ACHN (cell line): Measurements from ENCODE around the gene GOLM1.

Experiments used
- DNase-seq: peaks from one replicate; pipeline ENCODE4 v3.0.0-alpha.2; 2015
- in situ Hi-C: cut with HindIII; loops from 2 replicates; pipeline ENCODE4 v1.10.0; 2017; ENCODE audit warnings: low sequenced_read_pairs, low pct_ligation_motif_present, low pct_unique_long_range_greater_than_20kb

GOLM1 gene

DNA sequence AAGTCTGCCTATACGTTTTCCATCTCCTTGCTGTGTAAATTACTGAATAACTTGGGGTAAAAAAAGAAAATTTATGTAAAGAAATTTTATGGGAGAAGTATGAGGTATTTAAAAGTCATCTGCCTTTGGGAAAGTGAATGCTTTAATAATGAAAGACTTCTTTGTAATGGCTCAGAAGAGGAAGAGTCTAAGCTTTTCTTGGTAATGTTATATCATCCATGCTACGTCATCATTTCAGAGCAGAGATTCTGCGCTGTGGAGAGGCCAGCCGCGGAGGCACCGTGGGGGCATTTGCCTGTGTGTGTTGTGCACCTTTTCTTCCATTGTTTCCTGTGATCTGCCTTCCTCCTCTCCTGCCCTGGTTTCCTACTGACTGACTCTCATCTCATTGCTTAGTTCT, 78.2 kb downstream of the GOLM1 start:
- no peak for DNase-seq

GRCh38 chr9:86020731-86021130, 78.6 kb downstream of the GOLM1 start:
- DNase-seq = no peak
- in situ Hi-C loops = no loop called here

More for the DNA sequence above, 78.2 kb downstream of the GOLM1 start:
- in situ Hi-C loops = no loop called here

- DNase-seq = no peak
- in situ Hi-C loops = no loop called here
Observed at GRCh38 chr9:86009133-86009532, 90.2 kb downstream of the GOLM1 start.

GRCh38 chr9:86005253-86005775, 94.0 kb downstream of the GOLM1 start:
- in situ Hi-C loops = no loop called here
- DNase-seq = no peak

DNA sequence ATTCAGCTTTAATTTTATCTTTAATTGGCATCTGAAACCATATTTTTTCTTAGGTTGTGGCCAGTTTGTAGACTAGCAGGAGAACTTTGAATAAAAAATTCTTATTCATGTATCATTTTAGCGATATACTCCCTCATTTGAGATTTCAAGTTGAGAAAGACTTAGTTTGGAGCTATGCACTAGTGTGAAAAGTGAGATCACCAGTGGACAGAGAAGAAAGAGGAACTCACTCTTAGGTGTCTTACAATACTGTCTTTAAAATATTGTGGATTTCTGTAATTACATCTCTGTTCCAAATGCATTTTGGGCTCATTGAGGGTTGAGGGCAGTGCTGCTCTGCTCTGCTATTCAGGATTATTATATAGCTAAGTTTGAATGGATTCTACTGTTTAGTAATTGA, 103.8 kb downstream of the GOLM1 start:
- in situ Hi-C loops = no loop called here
- DNase-seq = no peak

DNA sequence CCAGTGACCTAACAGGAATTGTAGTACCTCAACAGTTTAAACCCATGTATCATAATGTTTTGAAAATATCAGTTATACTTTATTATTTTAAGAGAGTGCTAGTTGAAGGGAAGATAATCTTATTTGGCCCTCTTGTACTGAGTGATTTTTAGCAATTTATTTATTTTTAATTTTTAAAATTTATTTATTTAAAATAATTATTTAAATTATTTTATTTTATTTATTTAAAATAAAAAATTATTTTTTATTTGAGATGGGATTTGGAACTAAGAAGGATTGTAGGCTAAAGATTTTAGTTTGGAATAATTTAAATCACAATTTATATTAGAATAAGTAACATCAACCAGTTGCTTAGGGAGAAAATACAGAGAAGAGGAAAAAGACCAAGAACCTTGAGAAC, 104.3 kb downstream of the GOLM1 start:
- in situ Hi-C loops = no loop called here

DNA sequence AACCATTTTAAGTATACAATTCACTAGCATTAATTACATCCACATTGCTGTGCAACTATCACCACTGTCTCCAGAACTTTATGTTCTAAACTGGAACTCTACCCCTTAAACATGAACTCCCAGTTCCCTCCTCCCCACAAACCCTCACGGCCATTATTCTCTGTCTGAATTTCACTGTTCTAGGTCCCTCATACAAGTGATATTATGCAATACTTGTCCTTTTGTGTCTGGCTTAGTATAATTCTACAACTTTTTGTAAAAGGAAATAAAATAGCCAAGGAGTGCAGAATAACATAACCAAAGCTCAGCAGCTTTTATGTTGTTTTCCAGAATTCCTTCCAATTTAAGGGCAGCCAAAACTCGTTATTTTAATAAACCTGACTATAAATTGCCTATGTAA, 105.2 kb downstream of the GOLM1 start:
- no peak for DNase-seq
- in situ Hi-C loops = no loop called here

More for the DNA sequence above, 104.3 kb downstream of the GOLM1 start:
- DNase-seq = no peak

DNA sequence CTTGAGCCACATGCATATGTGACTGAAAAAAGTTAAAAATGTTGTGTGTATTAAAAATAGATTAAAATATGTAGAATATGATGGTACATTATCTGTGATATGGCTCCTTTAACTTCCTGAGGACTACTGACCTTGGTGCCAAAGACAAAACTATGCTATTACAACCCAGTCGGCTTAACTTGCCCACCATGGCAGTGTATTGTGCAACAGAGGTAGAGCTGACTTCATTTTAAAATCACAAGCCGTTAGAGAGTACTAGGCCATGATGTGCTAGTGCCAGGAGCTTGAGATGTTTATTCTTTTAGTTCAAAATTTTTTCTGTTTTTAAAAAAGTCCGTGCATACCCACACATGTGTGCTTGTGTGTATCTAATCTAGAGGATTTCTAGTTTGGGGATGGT, 112.1 kb downstream of the GOLM1 start:
- DNase-seq = no peak
- in situ Hi-C loops = no loop called here

- DNase-seq = no peak
- in situ Hi-C loops = no loop called here
Observed at GRCh38 chr9:85984457-85984856, 114.9 kb downstream of the GOLM1 start.

GRCh38 chr9:85981369-85981768, 118.0 kb downstream of the GOLM1 start:
- in situ Hi-C loops = no loop called here
- DNase-seq = no peak

DNA sequence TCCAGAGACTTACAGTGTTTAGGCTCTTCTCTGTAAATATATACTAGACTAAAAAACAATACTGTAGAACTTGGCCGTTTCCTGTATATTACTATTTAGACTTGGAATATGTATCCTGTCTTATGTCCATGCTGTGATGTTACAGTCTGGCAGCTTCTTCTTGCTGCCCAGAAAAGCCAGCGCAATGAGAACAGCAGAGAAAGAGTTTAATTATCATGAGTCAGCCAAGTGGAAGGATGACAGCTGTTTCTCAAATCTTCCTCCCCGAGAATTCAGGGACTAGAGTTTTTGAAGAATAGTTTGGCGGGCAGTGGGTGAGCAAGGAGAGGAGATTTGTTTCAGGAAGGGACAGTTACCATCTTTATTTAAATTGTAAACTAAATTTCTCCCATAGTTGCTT, 120.9 kb downstream of the GOLM1 start:
- no peak for DNase-seq
- in situ Hi-C loops = no loop called here
